Measurements from ENCODE around the gene CAPN14.

The CAPN14 gene

DNA sequence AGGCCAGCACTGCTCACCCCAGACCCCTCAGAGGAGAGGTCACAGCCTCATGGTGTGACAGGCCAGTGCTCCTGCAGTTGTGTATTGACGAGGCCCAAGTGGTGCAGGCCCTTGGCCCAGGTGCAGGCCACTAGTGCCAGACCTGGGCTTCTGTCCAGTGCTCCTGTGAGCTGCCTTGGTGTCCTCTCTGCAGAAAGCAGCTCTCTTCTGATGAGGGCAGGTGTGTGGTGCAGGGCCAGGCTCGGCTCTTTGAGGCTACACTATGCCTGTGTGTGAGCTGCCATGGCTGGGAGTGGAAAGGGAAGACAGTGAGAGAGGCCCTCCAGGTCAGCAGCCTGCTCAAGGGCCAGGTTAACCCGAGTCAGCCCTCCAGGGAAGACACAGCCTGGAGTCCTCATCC, 33.7 kb upstream of the CAPN14 start:
- no peak for DNase-seq
- TF ChIP-seq GATA1 (IDR thresholded peaks at IDR 0.05; ENCODE audit: low read depth, low read length) (no peak), POLR2A (IDR thresholded peaks at IDR 0.05; ENCODE audit: low read length) (no peak)

DNA sequence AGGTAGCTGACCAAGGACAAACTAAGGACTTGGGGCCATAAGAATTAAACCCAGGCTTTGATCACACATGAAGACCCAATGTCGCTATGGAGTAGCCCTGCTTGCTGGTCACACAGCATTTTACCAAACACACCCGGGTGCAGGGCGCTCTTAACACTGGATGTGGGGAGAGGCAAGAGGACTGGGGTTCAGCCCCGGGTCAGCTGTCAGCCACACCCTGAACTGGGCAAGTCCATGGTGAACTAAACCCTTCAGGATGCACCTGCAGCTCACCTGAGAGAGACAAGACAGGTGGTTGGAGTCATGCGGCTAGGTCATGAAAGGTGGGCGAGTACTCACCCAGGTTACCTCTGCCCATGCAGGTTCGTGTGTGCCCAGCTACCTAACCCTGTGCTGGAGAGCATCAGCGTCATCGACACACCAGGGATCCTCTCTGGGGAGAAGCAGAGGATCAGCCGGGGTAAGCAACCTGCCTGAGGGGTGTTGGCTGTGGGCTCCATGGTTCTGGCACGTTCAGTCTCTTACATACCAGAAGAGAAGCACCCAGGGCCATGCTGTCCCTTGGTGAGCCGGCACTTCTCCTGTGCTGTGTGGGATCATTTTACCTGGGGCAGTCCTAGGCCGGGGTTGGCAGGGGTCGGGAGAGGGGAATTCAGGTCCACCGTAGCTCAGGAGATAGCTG, 31.8 kb upstream of the CAPN14 start:
- no peak for DNase-seq
- TF ChIP-seq POLR2A (IDR thresholded peaks at IDR 0.05; ENCODE audit: low read length) = no peak
- TF ChIP-seq GATA1 (IDR thresholded peaks at IDR 0.05; ENCODE audit: low read depth, low read length) = no peak

DNA sequence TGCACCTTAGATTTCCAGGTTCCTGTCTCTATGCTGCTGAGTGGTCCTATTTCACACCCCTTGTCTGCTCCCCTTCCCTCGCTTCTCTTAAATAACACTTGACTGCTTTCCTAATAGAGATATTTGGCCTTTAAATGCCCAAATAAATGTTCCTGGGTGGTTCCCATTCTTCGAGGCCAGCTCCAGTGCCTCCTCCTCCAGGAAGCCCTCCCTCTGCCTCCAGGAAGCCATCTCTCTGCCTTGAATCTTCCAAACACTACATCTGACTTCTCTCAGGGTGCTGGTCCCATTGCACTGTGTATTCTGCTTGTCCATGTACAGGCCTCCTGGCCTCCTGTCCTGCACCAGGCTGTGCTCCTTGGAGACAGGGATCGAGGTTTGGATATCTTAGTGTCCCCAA, 30.8 kb upstream of the CAPN14 start:
- TF ChIP-seq GATA1 (IDR thresholded peaks at IDR 0.05; ENCODE audit: low read depth, low read length) (no peak), POLR2A (IDR thresholded peaks at IDR 0.05; ENCODE audit: low read length) (no peak)
- DNase-seq = no peak

DNA sequence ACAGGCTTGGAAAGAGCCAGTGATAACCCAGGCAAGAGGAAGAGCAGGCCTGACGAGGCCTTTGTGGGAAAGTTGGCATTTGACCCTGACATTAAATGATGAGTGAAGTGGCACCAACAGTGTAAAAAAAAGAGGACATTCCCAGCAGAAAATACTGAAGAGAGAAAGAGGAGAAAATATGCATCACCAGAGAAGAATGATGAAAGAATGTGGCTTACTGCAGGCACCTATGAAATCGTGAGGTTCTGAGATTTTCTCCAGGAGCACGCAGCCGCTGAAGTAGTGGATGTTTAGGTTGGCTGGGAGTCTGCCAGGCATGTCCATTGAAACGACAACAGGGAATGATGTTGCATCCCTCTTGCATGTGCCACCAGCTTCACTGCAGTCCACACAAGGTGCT, 30.4 kb upstream of the CAPN14 start:
- no peak for TF ChIP-seq GATA1 (IDR thresholded peaks at IDR 0.05; ENCODE audit: low read depth, low read length)
- TF ChIP-seq POLR2A (IDR thresholded peaks at IDR 0.05; ENCODE audit: low read length) = no peak
- no peak for DNase-seq

DNA sequence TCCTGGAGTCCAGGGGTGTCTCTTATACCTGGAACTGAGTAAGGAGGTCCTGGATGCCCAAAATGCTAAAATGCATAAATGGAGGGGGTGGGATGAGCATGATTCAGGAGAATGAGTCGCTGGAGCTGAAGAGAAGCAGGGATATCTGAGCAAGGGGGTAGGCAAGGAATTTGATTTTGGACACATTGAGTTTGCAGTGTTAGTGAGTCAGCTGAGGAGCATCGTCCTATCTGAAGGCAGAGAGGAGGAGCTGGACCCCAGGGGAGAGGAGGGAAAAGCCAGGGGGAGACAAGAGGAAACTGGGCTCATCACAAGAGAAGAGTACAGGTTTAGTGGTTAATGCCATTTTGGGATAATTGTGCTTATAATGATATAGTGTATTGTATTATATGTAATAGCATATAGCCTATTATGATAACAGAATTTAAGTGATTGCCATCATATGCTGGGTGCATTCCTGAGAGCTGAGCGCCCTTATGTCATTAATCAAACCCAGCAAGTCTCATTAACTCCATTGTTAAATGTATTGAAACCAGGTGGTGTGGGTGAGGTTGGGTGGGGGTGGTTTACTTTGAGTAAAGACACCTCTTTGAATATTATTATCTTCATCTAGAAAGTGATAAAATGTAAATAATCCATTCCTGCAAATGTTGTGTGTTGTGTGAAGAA, 29.0 kb upstream of the CAPN14 start:
- no peak for DNase-seq
- TF ChIP-seq POLR2A (IDR thresholded peaks at IDR 0.05; ENCODE audit: low read length) (no peak), GATA1 (IDR thresholded peaks at IDR 0.05; ENCODE audit: low read depth, low read length) (no peak)

DNA sequence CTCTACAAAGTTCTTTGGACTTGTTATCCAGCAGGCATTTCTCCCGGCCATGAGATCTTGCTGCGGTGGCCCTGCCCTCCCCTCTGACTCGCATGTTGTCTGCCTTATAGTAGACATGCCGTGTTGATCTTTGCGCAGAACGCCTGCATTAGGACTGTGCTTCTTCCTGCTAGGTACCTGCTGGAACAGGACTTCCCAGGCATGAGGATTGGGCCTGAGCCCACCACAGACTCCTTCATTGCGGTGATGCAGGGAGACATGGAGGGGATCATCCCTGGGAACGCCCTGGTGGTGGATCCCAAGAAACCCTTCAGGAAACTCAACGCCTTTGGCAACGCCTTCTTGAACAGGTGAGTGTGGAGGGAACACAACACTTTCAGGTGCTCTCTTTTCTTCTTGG, 26.8 kb upstream of the CAPN14 start:
- DNase-seq = no peak

DNA sequence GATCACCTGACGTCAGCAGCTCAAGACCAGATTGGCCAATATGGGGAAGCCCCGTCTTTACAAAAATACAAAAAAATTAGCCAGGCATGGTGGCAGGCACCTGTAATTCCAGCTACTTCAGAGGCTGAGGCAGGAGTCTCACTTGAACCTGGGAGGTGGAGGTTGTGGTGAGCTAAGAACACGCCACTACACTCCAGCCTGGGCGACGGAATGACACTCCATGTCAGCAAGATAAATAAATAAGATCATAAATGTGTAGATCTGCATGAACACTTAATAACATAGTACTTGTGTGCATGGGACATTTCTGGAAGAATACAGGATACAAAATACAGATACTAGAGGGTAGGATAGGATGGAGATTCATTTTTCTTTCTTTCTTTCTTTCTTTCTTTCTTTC, 25.7 kb upstream of the CAPN14 start:
- DNase-seq = no peak
- no peak for TF ChIP-seq GATA1 (IDR thresholded peaks at IDR 0.05; ENCODE audit: low read depth, low read length)
- TF ChIP-seq POLR2A (IDR thresholded peaks at IDR 0.05; ENCODE audit: low read length) = no peak

More for the DNA sequence above, 26.8 kb upstream of the CAPN14 start:
- TF ChIP-seq GATA1 (IDR thresholded peaks at IDR 0.05; ENCODE audit: low read depth, low read length) (no peak), POLR2A (IDR thresholded peaks at IDR 0.05; ENCODE audit: low read length) (no peak)

DNA sequence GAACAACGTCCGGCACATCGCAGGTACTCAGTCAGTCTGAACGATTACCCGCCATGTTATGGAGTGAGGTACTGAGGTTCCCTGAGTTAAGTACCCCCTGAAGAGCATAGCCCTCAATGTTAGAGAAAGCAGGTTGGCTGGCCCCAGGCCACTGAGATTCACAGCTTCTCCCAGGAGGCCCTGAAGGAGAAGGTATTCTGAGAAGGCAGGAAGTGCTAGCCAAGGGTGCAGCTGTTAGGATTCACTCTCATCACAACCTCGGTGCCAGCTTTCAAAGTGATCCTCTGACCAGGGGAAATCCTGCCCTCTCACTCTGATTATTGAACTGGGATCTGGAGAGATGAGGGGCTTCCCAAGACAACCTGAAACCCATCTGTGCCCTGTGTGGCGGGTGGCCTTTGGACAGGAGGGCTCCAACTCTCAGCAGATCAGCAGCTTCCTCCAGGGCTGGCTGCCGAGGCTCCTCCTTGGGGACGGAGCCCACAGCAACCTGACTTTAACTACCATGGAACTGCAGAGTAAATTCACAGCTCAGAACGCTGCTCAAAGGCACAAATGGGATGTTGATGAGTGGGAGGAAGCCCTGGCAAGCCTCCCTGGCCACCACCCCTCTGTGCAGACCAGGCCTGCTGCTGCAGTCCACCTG, 24.4 kb upstream of the CAPN14 start:
- TF ChIP-seq POLR2A (IDR thresholded peaks at IDR 0.05; ENCODE audit: low read length) = no peak
- no peak for TF ChIP-seq GATA1 (IDR thresholded peaks at IDR 0.05; ENCODE audit: low read depth, low read length)
- DNase-seq = no peak

DNA sequence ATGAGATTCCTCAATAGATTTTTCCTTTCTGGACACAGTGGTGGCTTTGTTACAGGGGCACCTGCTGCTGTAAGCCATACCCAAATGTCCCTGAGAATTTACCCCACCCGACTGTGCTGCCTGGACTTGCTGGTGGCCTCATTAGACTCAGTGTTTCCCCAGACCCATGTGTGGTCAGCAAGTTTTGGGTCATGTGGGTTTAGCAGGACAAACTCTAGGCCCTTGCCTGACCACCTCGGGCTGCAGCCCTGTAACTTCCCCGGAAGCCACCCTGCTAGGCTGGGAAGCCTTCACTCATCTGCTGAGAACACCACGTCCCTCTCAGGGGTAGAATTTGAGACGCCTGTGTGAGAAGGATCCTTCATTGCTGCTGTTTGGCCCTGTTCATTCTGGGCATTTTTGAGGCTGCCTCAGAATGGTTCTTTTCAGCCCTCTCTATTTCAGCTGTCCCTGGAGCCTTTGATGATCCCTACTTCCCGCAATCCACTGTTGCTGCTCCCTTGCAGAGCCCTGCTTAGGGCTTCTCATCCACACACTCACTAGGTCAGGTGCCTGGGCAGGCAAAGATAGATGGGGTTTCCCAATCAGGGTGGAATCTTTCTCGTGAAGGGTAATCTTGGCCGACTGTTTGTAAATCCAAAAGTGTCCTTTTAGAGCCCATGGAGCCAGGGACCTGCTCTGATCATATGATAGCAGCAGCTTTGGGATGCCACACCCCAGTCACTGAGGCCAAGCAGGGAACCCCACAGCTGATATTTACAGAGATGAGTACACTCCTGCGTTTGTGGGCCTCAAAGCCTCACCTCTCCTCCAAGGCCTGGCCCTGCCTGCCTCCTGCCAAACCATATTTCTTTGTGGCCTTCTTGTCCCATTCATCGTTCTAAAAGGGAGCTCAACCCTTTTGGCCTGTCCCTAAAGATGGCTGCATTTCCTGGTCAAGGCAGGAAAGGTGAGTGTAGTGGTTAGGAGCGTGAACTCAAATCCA, 23.4 kb upstream of the CAPN14 start:
- TF ChIP-seq GATA1 (IDR thresholded peaks at IDR 0.05; ENCODE audit: low read depth, low read length) (no peak), POLR2A (IDR thresholded peaks at IDR 0.05; ENCODE audit: low read length) (no peak)
- DNase-seq = no peak

DNA sequence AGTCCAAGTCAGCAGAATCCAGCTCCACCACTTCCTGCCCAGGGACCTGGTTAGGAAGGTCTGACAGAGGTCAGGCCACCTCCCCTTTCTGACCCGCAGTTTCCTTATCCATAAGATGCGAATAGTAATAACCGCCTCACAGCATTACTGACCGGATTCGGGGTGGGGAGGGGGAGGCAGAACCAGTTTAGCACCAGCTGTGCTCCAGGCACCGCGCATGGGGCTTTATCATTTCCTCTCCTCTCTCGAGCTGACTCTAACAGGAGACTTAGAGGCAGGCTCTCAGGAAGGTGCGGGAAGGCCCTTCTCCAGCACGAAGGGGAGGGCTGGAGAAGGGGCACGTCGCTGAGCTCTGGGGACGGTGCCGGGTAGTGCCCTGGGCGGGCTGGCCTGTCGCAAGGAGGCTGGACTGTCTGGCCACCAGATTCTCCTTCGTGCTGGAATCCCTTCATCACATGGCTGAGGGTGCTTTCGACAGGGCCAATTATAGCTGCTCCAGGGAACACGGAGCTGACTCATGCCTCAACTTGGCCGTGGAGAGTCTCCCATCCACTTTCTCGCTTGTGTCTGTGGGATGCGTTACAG, 22.4 kb upstream of the CAPN14 start:
- TF ChIP-seq POLR2A (IDR thresholded peaks at IDR 0.05; ENCODE audit: low read length) (no peak), GATA1 (IDR thresholded peaks at IDR 0.05; ENCODE audit: low read depth, low read length) (no peak)
- DNase-seq = no peak

DNA sequence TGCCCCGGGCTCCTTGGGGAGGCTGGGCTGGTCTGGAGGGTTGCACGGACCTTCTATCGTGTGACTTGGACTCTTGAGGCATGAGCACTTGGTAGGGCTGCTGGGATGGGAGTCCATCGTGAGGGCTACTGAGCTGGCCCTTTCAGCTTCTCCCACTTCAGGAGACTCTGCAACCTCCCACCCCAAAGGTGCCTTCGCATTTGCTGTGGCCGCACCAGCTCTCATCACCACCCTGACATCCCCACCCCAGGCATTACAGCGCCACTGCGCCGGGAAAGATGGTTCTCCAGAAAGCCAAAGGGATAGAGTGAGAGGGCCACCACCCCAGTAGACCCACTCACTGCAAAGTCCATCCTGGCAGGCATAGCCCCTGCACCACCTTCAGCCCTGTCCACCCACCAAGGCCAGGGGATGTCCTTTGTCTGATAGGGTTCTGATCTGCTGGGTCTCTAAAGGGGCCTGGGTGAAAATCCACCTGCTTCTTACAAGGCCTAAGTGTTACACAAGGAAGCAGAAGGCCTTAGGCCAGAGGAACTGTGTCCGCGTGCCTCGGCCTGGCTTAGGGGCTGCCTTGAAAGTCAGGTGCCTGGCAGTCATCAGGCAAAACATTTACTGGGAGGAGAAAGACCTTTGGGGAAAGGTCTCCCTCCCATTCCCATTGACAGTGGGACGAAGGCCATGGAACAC, 21.7 kb upstream of the CAPN14 start:
- no peak for DNase-seq
- TF ChIP-seq GATA1 (IDR thresholded peaks at IDR 0.05; ENCODE audit: low read depth, low read length) (no peak), POLR2A (IDR thresholded peaks at IDR 0.05; ENCODE audit: low read length) (no peak)

DNA sequence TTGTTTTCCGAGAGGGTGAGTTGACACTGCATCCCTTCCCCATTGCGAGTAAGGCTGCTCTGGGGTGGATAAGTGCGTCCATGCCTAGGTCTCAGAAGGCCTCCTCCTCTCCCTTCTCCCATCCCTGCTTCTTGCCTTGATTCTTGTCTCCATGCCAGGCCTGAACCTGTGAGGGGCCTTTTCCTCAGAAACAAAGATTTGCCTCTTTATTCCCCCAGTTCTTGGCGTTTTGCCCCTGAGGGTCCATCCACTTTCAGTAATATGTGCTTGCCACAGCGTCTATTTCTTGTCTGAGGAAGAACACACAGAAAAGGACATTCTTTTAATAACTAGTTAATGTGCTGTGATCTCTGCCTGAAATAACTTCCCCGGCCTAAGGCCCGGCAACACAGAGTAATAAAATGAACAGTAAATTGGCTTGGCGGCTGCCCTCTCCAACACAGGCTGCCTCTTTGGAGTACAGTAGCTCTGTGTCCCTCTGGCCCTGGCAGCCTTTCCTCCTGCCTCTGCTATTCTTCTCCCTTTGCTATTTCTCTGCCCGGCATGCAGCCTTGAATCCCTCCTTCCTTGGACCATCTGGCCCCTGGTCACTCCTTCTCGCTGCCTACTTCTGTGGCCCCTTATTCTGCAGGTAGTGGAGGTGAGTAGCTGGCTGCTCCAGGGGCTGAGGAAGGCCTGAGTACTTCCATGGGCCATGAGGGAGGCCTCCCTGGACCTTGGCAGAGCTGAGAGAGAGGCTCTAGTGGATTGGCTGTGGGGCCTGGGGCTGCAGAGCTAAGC, 21.0 kb upstream of the CAPN14 start:
- TF ChIP-seq GATA1 (IDR thresholded peaks at IDR 0.05; ENCODE audit: low read depth, low read length) = no peak
- DNase-seq = no peak
